ENCODE results near the gene IFNG.

- TF ChIP-seq TAF1 (IDR thresholded peaks at IDR 0.05; ENCODE audit: low read depth) (no peak), CTCF (IDR thresholded peaks at IDR 0.05; ENCODE audit: poor library complexity, severe bottlenecking) (no peak)
Measured at GRCh38 chr12:68162374-68162773, 2.8 kb upstream of the IFNG start.
